Measurements from ENCODE around the gene SETD5.
A peak's percentile ranks its signal among the peaks of the same experiment; 100 is the strongest.

SETD5 gene

GRCh38 chr3:9390265-9390888 lies 7.0 kb upstream of the SETD5 start:
- H3K9ac ChIP-seq (ENCODE audit: low read length) = no peak overlapping the region

GRCh38 chr3:9392041-9392440 lies 5.4 kb upstream of the SETD5 start:
- Histone ChIP-seq H3K4me1 (ENCODE audit: insufficient read depth, low read length) (peaks cover 36% of the 10 kb centered on the region), H3K9ac (ENCODE audit: low read length) (no peak overlapping the region), H3K27ac (ENCODE audit: low read depth, low read length) (no peak overlapping the region), H3K36me3 (ENCODE audit: insufficient read depth, low read length) (peaks cover 57% of the 10 kb centered on the region), H3K9me3 (ENCODE audit: low read length) (no peaks in the 10 kb centered on the region), H3K27me3 (ENCODE audit: control insufficient read depth in 1 of 2, insufficient read depth in 2 of 2, low read length in 2 of 2) (no peaks in the 10 kb centered on the region), H3K4me3 (ENCODE audit: low read depth in 1 of 2, low read length in 2 of 2) (no peak overlapping the region)

More at GRCh38 chr3:9390265-9390888, 7.0 kb upstream of the SETD5 start:
- no peaks in the 10 kb centered on the region for H3K9me3 ChIP-seq (ENCODE audit: low read length)
- H3K27ac ChIP-seq (ENCODE audit: low read depth, low read length) = no peak overlapping the region
- H3K4me1 ChIP-seq (ENCODE audit: insufficient read depth, low read length) = peaks cover 33% of the 10 kb centered on the region
- peaks cover 69% of the 10 kb centered on the region for H3K36me3 ChIP-seq (ENCODE audit: insufficient read depth, low read length)
- no peak overlapping the region for H3K4me3 ChIP-seq (ENCODE audit: low read depth in 1 of 2, low read length in 2 of 2)
- no peaks in the 10 kb centered on the region for H3K27me3 ChIP-seq (ENCODE audit: control insufficient read depth in 1 of 2, insufficient read depth in 2 of 2, low read length in 2 of 2)

GRCh38 chr3:9395570-9396300 lies 1.7 kb upstream of the SETD5 start:
- Histone ChIP-seq H3K27ac (ENCODE audit: low read depth, low read length) (peak overlapping the region; percentile 85), H3K27me3 (ENCODE audit: control insufficient read depth in 1 of 2, insufficient read depth in 2 of 2, low read length in 2 of 2) (no peaks in the 10 kb centered on the region), H3K36me3 (ENCODE audit: insufficient read depth, low read length) (peaks cover 22% of the 10 kb centered on the region), H3K9me3 (ENCODE audit: low read length) (no peaks in the 10 kb centered on the region), H3K9ac (ENCODE audit: low read length) (peak overlapping the region; percentile 59), H3K4me1 (ENCODE audit: insufficient read depth, low read length) (peaks cover 51% of the 10 kb centered on the region), H3K4me3 (ENCODE audit: low read depth in 1 of 2, low read length in 2 of 2) (peak overlapping the region; percentile 58 to 75)

- Histone ChIP-seq H3K27me3 (ENCODE audit: control insufficient read depth in 1 of 2, insufficient read depth in 2 of 2, low read length in 2 of 2) (no peaks in the 10 kb centered on the region), H3K9ac (ENCODE audit: low read length) (peak overlapping the region; percentile 59), H3K4me3 (ENCODE audit: low read depth in 1 of 2, low read length in 2 of 2) (peak overlapping the region; percentile 58 to 75), H3K9me3 (ENCODE audit: low read length) (no peaks in the 10 kb centered on the region), H3K27ac (ENCODE audit: low read depth, low read length) (peak overlapping the region; percentile 85), H3K36me3 (ENCODE audit: insufficient read depth, low read length) (peaks cover 16% of the 10 kb centered on the region), H3K4me1 (ENCODE audit: insufficient read depth, low read length) (peaks cover 56% of the 10 kb centered on the region)
Measured at GRCh38 chr3:9396301-9396631, 1.1 kb upstream of the SETD5 start.

GRCh38 chr3:9396632-9397331 lies 633 bp upstream of the SETD5 start:
- Histone ChIP-seq H3K36me3 (ENCODE audit: insufficient read depth, low read length) (peaks cover 11% of the 10 kb centered on the region), H3K27ac (ENCODE audit: low read depth, low read length) (peak overlapping the region; percentile 85), H3K9me3 (ENCODE audit: low read length) (no peaks in the 10 kb centered on the region), H3K4me3 (ENCODE audit: low read depth in 1 of 2, low read length in 2 of 2) (peak overlapping the region; percentile 58 to 75), H3K9ac (ENCODE audit: low read length) (no peak overlapping the region), H3K4me1 (ENCODE audit: insufficient read depth, low read length) (peaks cover 58% of the 10 kb centered on the region), H3K27me3 (ENCODE audit: control insufficient read depth in 1 of 2, insufficient read depth in 2 of 2, low read length in 2 of 2) (no peaks in the 10 kb centered on the region)

- H3K4me1 ChIP-seq (ENCODE audit: insufficient read depth, low read length) = peaks cover 58% of the 10 kb centered on the region
- H3K36me3 ChIP-seq (ENCODE audit: insufficient read depth, low read length) = peaks cover 10% of the 10 kb centered on the region
- peak overlapping the region; percentile 75 for H3K27ac ChIP-seq (ENCODE audit: low read depth, low read length)
- H3K9ac ChIP-seq (ENCODE audit: low read length) = peak overlapping the region; percentile 93
- peak overlapping the region; percentile 77 to 88 for H3K4me3 ChIP-seq (ENCODE audit: low read depth in 1 of 2, low read length in 2 of 2)
- H3K9me3 ChIP-seq (ENCODE audit: low read length) = no peaks in the 10 kb centered on the region
- no peaks in the 10 kb centered on the region for H3K27me3 ChIP-seq (ENCODE audit: control insufficient read depth in 1 of 2, insufficient read depth in 2 of 2, low read length in 2 of 2)
Measured at GRCh38 chr3:9397906-9398699, 688 bp downstream of the SETD5 start.

- Histone ChIP-seq H3K27ac (ENCODE audit: low read depth, low read length) (peak overlapping the region; percentile 75), H3K4me1 (ENCODE audit: insufficient read depth, low read length) (peaks cover 62% of the 10 kb centered on the region), H3K9ac (ENCODE audit: low read length) (peak overlapping the region; percentile 93), H3K36me3 (ENCODE audit: insufficient read depth, low read length) (peaks cover 2% of the 10 kb centered on the region), H3K9me3 (ENCODE audit: low read length) (no peaks in the 10 kb centered on the region), H3K27me3 (ENCODE audit: control insufficient read depth in 1 of 2, insufficient read depth in 2 of 2, low read length in 2 of 2) (no peaks in the 10 kb centered on the region), H3K4me3 (ENCODE audit: low read depth in 1 of 2, low read length in 2 of 2) (peak overlapping the region; percentile 77 to 88)
Measured at GRCh38 chr3:9398700-9399336, 1.4 kb downstream of the SETD5 start.

GRCh38 chr3:9399337-9399703 lies 1.9 kb downstream of the SETD5 start:
- Histone ChIP-seq H3K9me3 (ENCODE audit: low read length) (no peaks in the 10 kb centered on the region), H3K4me1 (ENCODE audit: insufficient read depth, low read length) (peaks cover 57% of the 10 kb centered on the region), H3K36me3 (ENCODE audit: insufficient read depth, low read length) (no peaks in the 10 kb centered on the region), H3K9ac (ENCODE audit: low read length) (peak overlapping the region; percentile 93), H3K27me3 (ENCODE audit: control insufficient read depth in 1 of 2, insufficient read depth in 2 of 2, low read length in 2 of 2) (no peaks in the 10 kb centered on the region), H3K4me3 (ENCODE audit: low read depth in 1 of 2, low read length in 2 of 2) (peak overlapping the region; percentile 28 to 88), H3K27ac (ENCODE audit: low read depth, low read length) (peak overlapping the region; percentile 75)

GRCh38 chr3:9399746-9400145 lies 2.3 kb downstream of the SETD5 start:
- Histone ChIP-seq H3K9me3 (ENCODE audit: low read length) (no peaks in the 10 kb centered on the region), H3K9ac (ENCODE audit: low read length) (peak overlapping the region; percentile 93), H3K36me3 (ENCODE audit: insufficient read depth, low read length) (no peaks in the 10 kb centered on the region), H3K4me3 (ENCODE audit: low read depth in 1 of 2, low read length in 2 of 2) (peak overlapping the region in 1 of 2 donors; percentile 88), H3K27me3 (ENCODE audit: control insufficient read depth in 1 of 2, insufficient read depth in 2 of 2, low read length in 2 of 2) (no peaks in the 10 kb centered on the region), H3K4me1 (ENCODE audit: insufficient read depth, low read length) (peaks cover 57% of the 10 kb centered on the region), H3K27ac (ENCODE audit: low read depth, low read length) (peak overlapping the region; percentile 75)

GRCh38 chr3:9400616-9401015 lies 3.2 kb downstream of the SETD5 start:
- H3K36me3 ChIP-seq (ENCODE audit: insufficient read depth, low read length) = no peaks in the 10 kb centered on the region
- H3K9me3 ChIP-seq (ENCODE audit: low read length) = no peaks in the 10 kb centered on the region
- peak overlapping the region; percentile 22 for H3K9ac ChIP-seq (ENCODE audit: low read length)
- H3K27ac ChIP-seq (ENCODE audit: low read depth, low read length) = peak overlapping the region; percentile 75
- H3K27me3 ChIP-seq (ENCODE audit: control insufficient read depth in 1 of 2, insufficient read depth in 2 of 2, low read length in 2 of 2) = no peaks in the 10 kb centered on the region
- H3K4me1 ChIP-seq (ENCODE audit: insufficient read depth, low read length) = peaks cover 57% of the 10 kb centered on the region
- H3K4me3 ChIP-seq (ENCODE audit: low read depth in 1 of 2, low read length in 2 of 2) = peak overlapping the region in 1 of 2 donors; percentile 33

Data from muscle layer of colon (tissue), 2 donors.